GM18951 (cell line): Measurements from ENCODE around the gene ACTA2.

Source experiments
- POLR2A ChIP-seq: IDR thresholded peaks from 4 replicates; pipeline ENCODE4 v1.6.1; 2011; ENCODE audit warnings: mild to moderate bottlenecking; ENCODE audit not compliant: insufficient read length, insufficient read depth; ENCODE audit errors: extremely low read depth
- in situ Hi-C: fragments of 300-500 bp; cut with MboI; formaldehyde crosslinking; loops from one replicate; pipeline ENCODE4 v1.12.0; 2022; ENCODE audit warnings: low sequenced_read_pairs, mixed read lengths, inconsistent platforms; ENCODE audit not compliant: unreplicated experiment

The ACTA2 gene

DNA sequence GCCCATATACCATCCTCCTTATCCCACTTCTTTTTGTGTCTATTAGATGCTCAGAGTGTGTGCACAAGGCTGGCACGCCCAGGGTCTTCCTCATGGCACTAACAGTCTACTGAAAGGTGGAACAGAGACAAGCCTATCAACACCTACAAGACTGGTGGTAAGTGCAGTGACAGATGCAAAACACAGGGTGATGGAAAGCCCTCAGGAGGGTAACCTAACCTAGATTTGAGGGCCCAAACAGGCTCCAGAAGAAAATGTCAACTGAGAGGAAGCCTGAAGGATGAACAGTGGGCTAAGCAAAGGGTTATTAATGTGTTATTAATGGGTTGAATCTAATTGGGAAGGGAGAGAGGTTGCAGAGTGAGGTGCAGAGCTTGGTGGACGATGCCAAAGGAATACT is 36.9 kb upstream of the ACTA2 start:
- TF ChIP-seq POLR2A: no peak
- in situ Hi-C loops: no loop called here

DNA sequence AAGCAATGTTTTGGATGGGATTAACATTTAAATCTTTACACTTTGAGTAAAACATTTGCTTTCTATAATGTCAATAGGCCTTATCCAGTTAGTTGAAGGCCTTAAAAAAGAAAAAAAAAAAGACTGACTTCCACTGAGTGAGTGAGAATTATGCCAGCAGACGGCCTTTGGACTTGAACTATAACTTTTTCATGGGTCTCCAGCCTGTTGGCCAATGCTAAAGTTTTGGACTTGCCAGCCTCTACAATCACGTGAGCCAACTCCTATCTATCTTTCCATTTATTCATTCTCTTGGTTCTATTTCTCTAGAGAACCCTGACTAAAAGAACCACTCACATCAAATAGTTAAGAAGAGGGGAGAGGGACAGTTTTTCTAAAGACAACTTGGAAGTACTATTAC is 35.3 kb upstream of the ACTA2 start:
- in situ Hi-C loops: no loop called here
- no peak for TF ChIP-seq POLR2A

DNA sequence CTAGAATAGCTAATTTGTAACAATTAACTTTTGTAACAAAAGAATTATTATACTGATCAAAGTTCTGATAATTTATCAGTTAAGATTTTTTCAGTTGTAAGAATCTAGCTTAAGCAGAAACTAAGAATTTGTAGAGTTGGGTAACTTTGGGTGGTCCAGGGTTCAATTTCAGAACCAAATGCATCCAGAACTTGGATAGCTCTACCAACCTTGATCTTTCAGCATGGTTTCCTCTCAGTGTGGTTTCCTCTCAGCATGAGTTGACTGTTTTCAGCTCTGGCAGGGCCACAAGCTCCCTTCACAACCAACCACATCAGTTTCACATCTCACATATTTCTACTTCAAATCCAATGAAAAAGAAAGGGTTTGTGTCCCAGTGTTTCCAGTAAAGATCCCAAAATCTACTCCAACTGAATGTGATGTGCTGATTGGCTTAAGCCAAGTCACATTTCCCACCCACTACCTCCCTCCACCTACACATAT is 34.7 kb upstream of the ACTA2 start:
- no peak for TF ChIP-seq POLR2A
- in situ Hi-C loops: no loop called here

DNA sequence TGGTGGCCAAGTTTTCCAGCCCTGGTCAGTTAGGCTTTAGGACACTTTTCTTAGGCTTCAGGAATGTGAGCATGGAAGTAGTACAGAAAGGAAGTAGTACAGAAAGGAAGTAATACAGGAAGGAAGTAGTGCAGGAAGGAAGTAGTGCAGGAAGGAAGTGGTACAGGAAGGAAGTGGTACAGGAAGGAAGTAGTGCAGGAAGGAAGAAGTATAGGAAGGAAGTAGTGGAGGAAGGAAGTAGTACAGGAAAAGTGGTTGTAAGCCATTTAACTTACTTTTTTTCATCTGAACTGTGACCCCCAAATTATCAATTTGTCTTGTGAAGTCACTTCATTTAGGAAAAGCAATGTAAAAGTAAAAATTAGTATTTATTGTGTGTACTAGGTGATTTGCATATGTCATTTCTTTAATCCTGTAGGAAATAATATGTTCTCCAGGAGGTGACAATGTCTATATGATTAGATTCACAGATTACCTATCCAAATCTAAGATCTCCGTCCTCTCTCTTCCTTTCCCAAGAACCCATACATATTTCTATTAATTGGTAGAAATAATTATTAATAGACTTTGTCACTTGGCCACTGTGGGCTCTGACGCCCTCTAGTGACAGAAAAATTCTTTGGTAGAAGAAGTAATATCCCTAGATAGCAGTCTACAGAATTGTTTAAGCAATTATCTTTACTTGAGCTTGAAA is 34.1 kb upstream of the ACTA2 start:
- in situ Hi-C loops: no loop called here
- no peak for TF ChIP-seq POLR2A

DNA sequence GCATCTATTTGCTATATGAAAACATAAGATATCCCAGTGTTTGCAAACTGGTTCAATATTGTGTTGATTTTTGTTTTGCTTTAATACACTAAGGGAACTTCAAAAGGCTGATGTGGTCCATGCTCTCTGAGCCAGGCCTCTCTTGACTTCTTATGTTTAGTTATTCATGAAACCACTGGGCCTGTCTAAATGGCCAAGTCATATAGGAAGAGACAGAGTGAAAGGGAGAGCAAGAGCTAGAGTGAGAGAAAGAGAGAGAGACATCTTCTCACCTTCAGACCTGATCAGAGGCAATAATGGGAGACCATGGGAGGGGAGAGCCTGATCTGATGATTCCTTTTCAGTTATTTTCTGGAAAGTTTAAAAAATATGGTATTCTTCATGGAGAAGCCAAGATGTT is 32.0 kb upstream of the ACTA2 start:
- in situ Hi-C loops: no loop called here
- TF ChIP-seq POLR2A: no peak

DNA sequence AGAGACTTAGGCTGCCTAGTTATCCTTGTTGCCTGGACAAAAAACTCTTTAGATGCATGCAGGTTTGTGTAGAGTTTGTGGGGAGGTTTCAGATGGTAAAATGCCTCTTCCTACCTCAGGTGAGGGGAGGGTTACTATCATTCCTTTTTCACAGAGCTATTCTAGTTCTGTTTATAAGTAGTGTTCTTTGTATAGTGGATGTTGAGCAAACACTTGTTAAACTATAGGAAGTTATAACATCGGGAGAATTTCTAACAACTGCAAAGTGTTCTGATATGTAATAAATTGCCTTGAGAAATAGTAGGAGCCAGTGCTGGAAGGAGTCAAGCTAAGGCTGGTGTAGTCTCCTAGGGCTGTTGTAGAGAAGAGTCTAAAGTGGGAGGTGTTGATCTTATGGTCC is 31.4 kb upstream of the ACTA2 start:
- in situ Hi-C loops: no loop called here
- no peak for TF ChIP-seq POLR2A

DNA sequence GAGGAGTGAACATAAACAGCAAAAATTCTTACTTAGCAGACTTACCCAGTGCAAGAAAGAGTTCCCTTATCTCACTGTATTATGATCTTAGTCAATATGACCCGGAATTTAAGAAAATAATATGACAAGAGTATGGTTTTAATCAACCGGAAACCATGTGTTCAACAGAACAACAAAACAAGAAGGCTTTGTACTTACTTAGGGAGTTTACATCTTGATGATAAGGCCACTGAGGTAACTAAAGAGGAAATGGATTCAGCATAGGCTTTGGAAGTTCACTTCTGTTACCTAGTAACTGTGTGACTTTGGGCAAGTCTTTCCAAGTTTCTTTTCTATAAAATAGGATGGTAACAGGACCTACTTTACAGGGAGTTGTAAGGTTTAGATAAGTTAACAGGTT is 30.6 kb upstream of the ACTA2 start:
- in situ Hi-C loops: no loop called here
- no peak for TF ChIP-seq POLR2A

DNA sequence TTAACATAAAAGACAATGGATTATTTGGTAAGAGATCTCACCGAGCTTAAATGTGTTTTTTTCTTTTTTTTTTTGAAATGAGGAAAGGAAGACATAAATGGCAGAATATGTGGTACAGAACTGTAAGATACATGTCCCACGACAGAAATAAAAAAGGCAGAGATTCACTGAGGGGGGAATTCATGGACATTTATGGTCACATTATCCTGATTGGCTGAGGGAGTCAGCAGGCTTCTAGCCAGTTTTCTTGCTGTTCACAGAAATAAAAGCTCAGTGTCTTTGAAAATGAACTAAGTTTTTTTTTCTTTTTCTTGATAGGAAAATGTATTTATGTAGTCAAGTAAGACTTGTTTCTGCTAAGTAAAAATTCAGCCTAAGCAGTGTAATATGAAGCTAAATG is 29.8 kb upstream of the ACTA2 start:
- TF ChIP-seq POLR2A: no peak
- in situ Hi-C loops: no loop called here

DNA sequence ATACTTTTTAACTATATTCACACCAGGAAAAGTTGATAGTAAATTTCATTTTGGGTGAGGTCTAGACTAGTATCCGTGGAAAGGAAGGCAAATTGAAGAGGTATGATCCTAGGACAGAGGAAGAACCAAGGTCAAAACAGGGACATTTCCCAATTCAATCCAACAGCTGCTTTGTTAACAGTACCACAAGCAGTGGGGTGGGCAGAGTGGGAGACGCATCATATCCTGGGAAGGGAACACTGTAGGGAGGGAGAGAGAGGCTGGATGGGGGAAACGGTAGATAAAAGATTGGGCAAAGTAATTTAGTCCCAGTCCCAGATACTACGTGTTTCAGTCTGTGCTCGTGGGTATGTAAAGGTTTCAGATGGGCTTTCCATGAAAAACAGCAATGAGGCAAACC is 28.9 kb upstream of the ACTA2 start:
- in situ Hi-C loops: no loop called here
- TF ChIP-seq POLR2A: no peak

DNA sequence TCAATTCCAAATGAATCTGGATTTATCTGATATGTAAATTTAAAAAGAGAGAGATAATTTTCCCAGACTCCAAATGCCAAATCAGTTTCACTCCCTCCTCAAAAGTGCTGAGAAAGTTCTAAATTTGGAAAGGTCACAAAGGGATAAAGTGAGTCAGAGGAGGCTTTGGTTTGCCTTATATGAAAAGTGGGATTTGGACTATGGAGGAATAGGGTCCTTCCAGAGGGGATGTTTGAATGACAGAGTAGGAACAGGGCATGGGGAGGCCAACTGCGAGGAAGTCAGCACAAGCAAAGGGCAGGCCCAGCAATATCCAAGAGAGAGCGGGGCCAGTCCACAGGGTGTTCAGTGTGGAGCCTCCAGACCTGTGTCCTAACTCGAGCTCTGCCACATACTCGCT is 28.2 kb upstream of the ACTA2 start:
- in situ Hi-C loops: no loop called here

DNA sequence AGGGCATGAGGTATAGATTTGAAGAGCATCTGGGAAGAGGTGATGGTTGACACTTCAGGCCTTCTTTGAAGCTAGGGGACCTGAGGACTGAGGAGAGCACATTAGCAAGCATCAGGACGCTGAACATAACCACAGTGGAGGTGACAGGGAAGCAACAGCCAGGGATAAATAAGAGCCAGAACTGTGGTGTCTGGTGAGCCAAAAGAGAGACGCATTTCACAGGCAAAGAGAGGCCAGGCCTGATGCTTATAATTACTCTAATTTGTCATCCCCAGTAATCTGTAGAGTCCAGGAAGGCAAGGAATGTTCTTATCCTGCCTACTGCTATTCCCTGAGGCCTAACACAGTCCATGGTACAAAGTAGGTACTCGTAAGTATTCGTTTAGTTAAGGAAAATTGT is 27.7 kb upstream of the ACTA2 start:
- in situ Hi-C loops: no loop called here
- no peak for TF ChIP-seq POLR2A

More for the DNA sequence above, 28.2 kb upstream of the ACTA2 start:
- TF ChIP-seq POLR2A: no peak

DNA sequence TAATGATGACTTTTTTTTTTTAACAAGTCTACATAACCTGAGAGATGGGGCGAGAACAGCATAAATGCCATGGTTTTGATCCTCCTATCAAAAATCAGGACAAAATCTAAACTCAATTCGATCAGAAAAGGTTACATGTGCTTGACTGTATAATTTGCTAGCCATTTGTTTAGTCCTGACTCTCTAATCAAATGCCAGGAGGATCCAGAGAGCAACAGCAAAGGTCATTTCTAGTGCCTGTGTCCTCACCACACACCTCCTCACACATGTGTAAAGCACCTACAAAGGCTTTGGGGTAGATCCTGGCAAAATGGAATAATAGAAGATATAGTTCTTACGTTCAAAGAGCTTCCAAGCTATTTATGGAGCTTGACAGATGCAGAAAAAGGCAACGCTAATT is 27.0 kb upstream of the ACTA2 start:
- in situ Hi-C loops: no loop called here
- no peak for TF ChIP-seq POLR2A

DNA sequence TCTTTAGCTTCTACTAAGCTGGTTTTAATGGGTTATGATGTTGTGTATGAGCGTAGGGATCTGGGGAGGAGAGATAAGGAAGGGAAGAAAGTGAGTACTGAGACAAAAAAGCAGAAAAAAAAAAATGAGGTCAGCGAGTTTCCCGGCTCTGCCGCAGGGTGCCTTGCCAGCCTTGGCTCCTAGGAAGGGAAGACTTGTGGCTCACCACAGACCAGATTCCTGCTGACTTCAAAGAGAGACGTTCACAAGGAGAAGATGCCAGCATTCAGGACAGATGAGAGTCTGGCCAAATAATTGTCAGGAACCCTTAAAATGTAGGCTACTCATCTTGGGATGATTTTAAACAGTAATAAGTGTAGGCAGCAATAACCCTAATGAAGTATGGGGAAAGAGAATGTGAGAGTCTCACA is 26.6 kb upstream of the ACTA2 start:
- in situ Hi-C loops: no loop called here
- no peak for TF ChIP-seq POLR2A

DNA sequence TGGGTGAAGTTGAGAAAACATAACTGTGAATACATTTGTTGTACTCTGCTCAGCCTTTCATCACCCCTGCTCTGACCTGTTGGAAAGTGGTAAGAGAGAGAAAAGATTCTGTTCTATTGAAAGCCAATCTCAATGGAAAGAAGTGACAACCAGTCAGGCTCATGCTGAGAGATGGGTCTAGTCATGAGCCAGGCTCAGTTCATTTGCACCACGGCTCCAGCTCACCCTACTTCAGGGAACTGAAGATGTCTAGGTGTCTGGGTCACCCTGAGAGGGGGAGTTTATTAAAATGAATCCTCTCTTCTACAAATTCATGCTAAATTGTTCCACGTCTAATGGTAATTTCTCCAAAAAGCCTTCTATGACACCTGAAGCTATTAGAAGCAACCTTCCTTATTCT is 25.9 kb upstream of the ACTA2 start:
- no peak for TF ChIP-seq POLR2A
- in situ Hi-C loops: no loop called here

DNA sequence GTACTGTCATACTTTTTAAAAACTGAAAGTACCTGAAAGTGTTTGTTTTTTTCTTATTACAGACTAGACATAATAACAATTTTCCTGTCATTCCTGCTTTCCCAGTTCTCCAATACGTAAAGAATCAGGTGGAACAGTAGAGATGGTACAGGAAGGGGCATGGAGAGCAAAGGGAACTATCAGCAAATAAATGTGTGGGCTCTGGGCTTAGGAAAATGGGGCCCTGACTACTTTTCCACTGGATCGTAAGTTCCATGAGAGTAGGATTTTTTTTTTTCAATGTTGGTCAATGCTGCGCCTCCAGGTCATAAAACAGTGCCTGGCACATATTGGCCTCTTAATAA is 22.8 kb upstream of the ACTA2 start:
- in situ Hi-C loops: no loop called here
- TF ChIP-seq POLR2A: no peak
